Measurements from ENCODE around the gene ELOB.

DNA sequence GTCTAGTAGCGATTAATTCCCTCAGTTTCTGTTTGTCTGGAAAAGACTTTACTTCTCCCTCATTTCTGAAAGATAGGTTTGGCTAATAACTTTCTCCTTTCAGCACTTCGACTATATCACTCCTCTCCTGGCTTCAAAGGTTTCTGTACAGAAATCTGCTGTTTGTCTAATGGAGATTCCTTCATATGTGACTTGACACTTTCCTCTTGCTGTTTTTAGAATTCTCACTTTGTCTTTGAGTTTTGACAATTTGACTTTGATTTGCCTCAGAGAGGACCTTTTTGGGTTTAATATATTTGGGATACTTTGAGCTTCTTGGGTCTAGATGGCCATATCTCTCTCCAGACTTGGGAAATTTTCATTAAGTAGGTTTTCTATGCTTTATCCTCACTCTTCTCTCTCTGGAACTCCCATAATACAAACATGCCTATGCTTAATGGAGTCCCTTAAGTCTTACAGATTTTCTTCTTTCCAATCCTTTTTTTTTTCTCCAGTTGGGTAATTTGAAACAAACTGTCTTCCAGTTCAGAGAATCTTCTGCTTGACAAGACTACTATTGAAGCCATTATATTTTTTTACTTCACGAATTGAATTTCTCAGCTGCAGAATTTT is 32.2 kb upstream of the ELOB start:
- TF ChIP-seq, protein P1, sequence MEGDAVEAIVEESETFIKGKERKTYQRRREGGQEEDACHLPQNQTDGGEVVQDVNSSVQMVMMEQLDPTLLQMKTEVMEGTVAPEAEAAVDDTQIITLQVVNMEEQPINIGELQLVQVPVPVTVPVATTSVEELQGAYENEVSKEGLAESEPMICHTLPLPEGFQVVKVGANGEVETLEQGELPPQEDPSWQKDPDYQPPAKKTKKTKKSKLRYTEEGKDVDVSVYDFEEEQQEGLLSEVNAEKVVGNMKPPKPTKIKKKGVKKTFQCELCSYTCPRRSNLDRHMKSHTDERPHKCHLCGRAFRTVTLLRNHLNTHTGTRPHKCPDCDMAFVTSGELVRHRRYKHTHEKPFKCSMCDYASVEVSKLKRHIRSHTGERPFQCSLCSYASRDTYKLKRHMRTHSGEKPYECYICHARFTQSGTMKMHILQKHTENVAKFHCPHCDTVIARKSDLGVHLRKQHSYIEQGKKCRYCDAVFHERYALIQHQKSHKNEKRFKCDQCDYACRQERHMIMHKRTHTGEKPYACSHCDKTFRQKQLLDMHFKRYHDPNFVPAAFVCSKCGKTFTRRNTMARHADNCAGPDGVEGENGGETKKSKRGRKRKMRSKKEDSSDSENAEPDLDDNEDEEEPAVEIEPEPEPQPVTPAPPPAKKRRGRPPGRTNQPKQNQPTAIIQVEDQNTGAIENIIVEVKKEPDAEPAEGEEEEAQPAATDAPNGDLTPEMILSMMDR (conservative IDR thresholded peaks at IDR 0.05), result no peak
- TF ChIP-seq ZFX (IDR thresholded peaks at IDR 0.05), result no peak
